Small intestine (tissue), 7 donors: Measurements from ENCODE around the gene GPATCH8. TPM values are rescaled to one million over a fixed set of nuclear protein-coding genes. Genes with fewer than 3 reads are reported as not detected.
A peak's percentile ranks its signal among the peaks of the same experiment; 100 is the strongest.

Source experiments
- DNase-seq, 2 donors: peaks; one replicate each; pipeline versions ENCODE4 v3.0.0 to v3.0.0-alpha.2; 2013
- FAIRE-seq: peaks from 2 replicates; lab custom pipeline; 2012; peaks lifted over from hg19 to GRCh38; lab: Jason Lieb, UNC
- H3K27ac ChIP-seq, 3 donors: one replicate each; pipeline ENCODE4 v1.5.1; 2013; ENCODE audit warnings: low read length in 2 of 3, mild to moderate bottlenecking in 2 of 3, control low read depth in 1 of 3, inconsistent platforms in 1 of 3, low read depth in 1 of 3, moderate library complexity in 1 of 3
- H3K27me3 ChIP-seq, 3 donors: one replicate each; pipeline ENCODE4 v1.6.1; 2013; ENCODE audit warnings: low read length in 3 of 3, inconsistent platforms in 1 of 3; ENCODE audit not compliant: control insufficient read depth in 3 of 3, insufficient read depth in 3 of 3
- H3K36me3 ChIP-seq, 3 donors: one replicate each; pipeline ENCODE4 v1.6.1; 2013; ENCODE audit warnings: low read length in 3 of 3, inconsistent platforms in 1 of 3, low read depth in 1 of 3, mild to moderate bottlenecking in 1 of 3, moderate library complexity in 1 of 3; ENCODE audit not compliant: control insufficient read depth in 3 of 3, insufficient read depth in 2 of 3
- H3K4me1 ChIP-seq, 3 donors: one replicate each; pipeline ENCODE4 v1.6.1; 2013; ENCODE audit warnings: low read length in 2 of 3, inconsistent platforms in 1 of 3, low read depth in 1 of 3, mild to moderate bottlenecking in 1 of 3, moderate library complexity in 1 of 3; ENCODE audit not compliant: control insufficient read depth in 3 of 3, insufficient read depth in 2 of 3
- H3K4me3 ChIP-seq, 3 donors: one replicate each; pipeline ENCODE4 v1.5.1; 2013; ENCODE audit warnings: low read length in 3 of 3, control low read depth in 1 of 3, inconsistent platforms in 1 of 3, low read depth in 1 of 3, mild to moderate bottlenecking in 1 of 3, moderate library complexity in 1 of 3
- H3K9me3 ChIP-seq, 2 donors: one replicate each; pipeline ENCODE4 v1.6.1; 2013; ENCODE audit warnings: low read depth in 1 of 2, low read length in 1 of 2; ENCODE audit not compliant: control insufficient read depth in 2 of 2, insufficient read depth in 1 of 2
- WGBS, 3 donors: extraction: QIAGEN DNeasy Blood & Tissue Kit; methylation state at CpG; one replicate each; pipeline ENCODE4 v1.1.7; 2013; 5-methylcytosine and 5-hydroxymethylcytosine counted together
- polyA plus RNA-seq, 4 donors: library from polyadenylated mRNA; stranded (reverse) in 3 of 4; unstranded in 1 of 4; fragments of 200-250 nt in 3 of 4; fragments of 120-200 nt in 1 of 4; gene quantifications; one replicate each; pipeline versions ENCODE4 v1.2.1 to v1.2.3, GENCODE V29; 2013
- donor health status: healthy with polysubstance abuse.
- donor health status: control.
- donor health status: control.
- donor health status: Bipolar disorder and iron deficiency.
- donor health status: healthy.

The GPATCH8 gene
- polyA plus RNA-seq, 4 donors: 7.3 to 29.6 (median 10.7) TPM

- no peak for DNase-seq
- H3K4me1 ChIP-seq: no peaks in the 10 kb centered on the region
- peaks cover 2 to 64% (median 4%) of the 10 kb centered on the region in 3 donors for H3K36me3 ChIP-seq
- H3K9me3 ChIP-seq: no peaks in the 10 kb centered on the region
- 48 to 56% (median 53%) methylated on average over 17 to 22 of the region's 22 CpGs for WGBS, 3 donors
- H3K4me3 ChIP-seq: peak overlapping the region in 1 of 3 donors; percentile 54
- no peak for FAIRE-seq
- H3K27ac ChIP-seq: no peak overlapping the region
- peaks cover 0 to 5% (median 0%) of the 10 kb centered on the region in 3 donors for H3K27me3 ChIP-seq
These were observed 150.2 kb downstream of the GPATCH8 start for GRCh38 chr17:44352828-44353671.

GRCh38 chr17:44351961-44352827, 151.0 kb downstream of the GPATCH8 start:
- peaks cover 0 to 5% (median 0%) of the 10 kb centered on the region in 3 donors for H3K27me3 ChIP-seq
- H3K27ac ChIP-seq: no peak overlapping the region
- FAIRE-seq: no peak
- no peak for DNase-seq
- peaks cover 2 to 64% (median 4%) of the 10 kb centered on the region in 3 donors for H3K36me3 ChIP-seq
- no peaks in the 10 kb centered on the region for H3K4me1 ChIP-seq
- no peaks in the 10 kb centered on the region for H3K9me3 ChIP-seq
- 85 to 89% (median 87%) methylated on average over 35 to 36 of the region's 36 CpGs for WGBS, 3 donors
- no peak overlapping the region for H3K4me3 ChIP-seq

- Histone ChIP-seq H3K9me3 (no peaks in the 10 kb centered on the region), H3K27ac (no peak overlapping the region), H3K36me3 (peaks cover 2 to 64% (median 4%) of the 10 kb centered on the region in 3 donors), H3K4me1 (no peaks in the 10 kb centered on the region), H3K27me3 (peaks cover 0 to 5% (median 0%) of the 10 kb centered on the region in 3 donors), H3K4me3 (no peak overlapping the region)
- no peak for DNase-seq
- no peak for FAIRE-seq
- WGBS, 3 donors: 88 to 90% (median 90%) methylated on average over 8 of the region's 8 CpGs
These were observed 151.7 kb downstream of the GPATCH8 start for GRCh38 chr17:44351464-44351863.

- Histone ChIP-seq H3K4me3 (no peak overlapping the region), H3K9me3 (no peaks in the 10 kb centered on the region), H3K27me3 (peaks cover 0 to 5% (median 0%) of the 10 kb centered on the region in 3 donors), H3K36me3 (peaks cover 2 to 60% (median 4%) of the 10 kb centered on the region in 3 donors), H3K4me1 (no peaks in the 10 kb centered on the region), H3K27ac (no peak overlapping the region)
- 59 to 69% (median 66%) methylated on average over 6 of the region's 6 CpGs for WGBS, 3 donors
- no peak for FAIRE-seq
- DNase-seq: peak; percentile 57 to 80
These were observed 152.4 kb downstream of the GPATCH8 start for GRCh38 chr17:44350733-44351226.

GRCh38 chr17:44349553-44350070, 153.6 kb downstream of the GPATCH8 start:
- no peak overlapping the region for H3K4me3 ChIP-seq
- no peak for DNase-seq
- H3K36me3 ChIP-seq: peaks cover 2 to 52% (median 4%) of the 10 kb centered on the region in 3 donors
- no peak overlapping the region for H3K27ac ChIP-seq
- H3K4me1 ChIP-seq: no peaks in the 10 kb centered on the region
- FAIRE-seq: no peak
- no peaks in the 10 kb centered on the region for H3K9me3 ChIP-seq
- no peaks in the 10 kb centered on the region for H3K27me3 ChIP-seq
- 84 to 89% (median 87%) methylated on average over 12 of the region's 12 CpGs for WGBS, 3 donors

- no peak overlapping the region for H3K4me3 ChIP-seq
- no peak for FAIRE-seq
- peaks cover 2 to 52% (median 4%) of the 10 kb centered on the region in 3 donors for H3K36me3 ChIP-seq
- WGBS, 3 donors: 84 to 89% (median 85%) methylated on average over 6 of the region's 6 CpGs
- no peaks in the 10 kb centered on the region for H3K9me3 ChIP-seq
- no peak for DNase-seq
- no peaks in the 10 kb centered on the region for H3K27me3 ChIP-seq
- H3K4me1 ChIP-seq: peaks cover 0 to 4% (median 4%) of the 10 kb centered on the region in 3 donors
- no peak overlapping the region for H3K27ac ChIP-seq
These were observed 154.2 kb downstream of the GPATCH8 start for GRCh38 chr17:44348988-44349364.

- DNase-seq: no peak
- Histone ChIP-seq H3K9me3 (no peaks in the 10 kb centered on the region), H3K27ac (no peak overlapping the region), H3K4me3 (no peak overlapping the region), H3K27me3 (no peaks in the 10 kb centered on the region), H3K4me1 (peaks cover 0 to 4% (median 4%) of the 10 kb centered on the region in 3 donors), H3K36me3 (peaks cover 2 to 52% (median 4%) of the 10 kb centered on the region in 3 donors)
- 73 to 83% (median 77%) methylated on average over 9 of the region's 9 CpGs for WGBS, 3 donors
- FAIRE-seq: no peak
These were observed 154.8 kb downstream of the GPATCH8 start for GRCh38 chr17:44348234-44348987.
